HG02852 (cell line): Measurements from ENCODE around the gene RPTOR.

Experiments
- ATAC-seq: cut with Tn5 transposase; IDR thresholded peaks from one replicate; pipeline ENCODE4 v1.9.1; 2021; ENCODE audit warnings: mild to moderate bottlenecking, moderate library complexity; ENCODE audit not compliant: unreplicated experiment

The RPTOR gene

GRCh38 chr17:80965606-80966005 is 421.0 kb downstream of the RPTOR start:
- ATAC-seq, result no peak

GRCh38 chr17:80967404-80967872 is 422.8 kb downstream of the RPTOR start:
- ATAC-seq, result no peak

GRCh38 chr17:80968602-80969029 is 424.0 kb downstream of the RPTOR start:
- no peak for ATAC-seq

GRCh38 chr17:80969030-80969673 is 424.5 kb downstream of the RPTOR start:
- no peak for ATAC-seq

GRCh38 chr17:80969674-80970043 is 425.0 kb downstream of the RPTOR start:
- ATAC-seq, result no peak

GRCh38 chr17:80970044-80970761 is 425.6 kb downstream of the RPTOR start:
- no peak for ATAC-seq

- no peak for ATAC-seq
Measured at GRCh38 chr17:80970762-80971703, 426.4 kb downstream of the RPTOR start.

- no peak for ATAC-seq
Measured at GRCh38 chr17:80971704-80972304, 427.2 kb downstream of the RPTOR start.

- ATAC-seq, result no peak
Measured at GRCh38 chr17:80976701-80977100, 432.1 kb downstream of the RPTOR start.

GRCh38 chr17:80977172-80977571 is 432.5 kb downstream of the RPTOR start:
- no peak for ATAC-seq

- no peak for ATAC-seq
Measured at GRCh38 chr17:80978499-80979497, 434.2 kb downstream of the RPTOR start.

GRCh38 chr17:80979547-80980378 is 435.1 kb downstream of the RPTOR start:
- no peak for ATAC-seq

GRCh38 chr17:80980397-80981061 is 435.9 kb downstream of the RPTOR start:
- no peak for ATAC-seq

- ATAC-seq, result no peak
Measured at GRCh38 chr17:80981062-80981902, 436.6 kb downstream of the RPTOR start.

GRCh38 chr17:80981929-80982425 is 437.3 kb downstream of the RPTOR start:
- no peak for ATAC-seq

- ATAC-seq, result no peak
Measured at GRCh38 chr17:80982426-80982974, 437.9 kb downstream of the RPTOR start.

GRCh38 chr17:80983545-80983944 is 438.9 kb downstream of the RPTOR start:
- no peak for ATAC-seq
